ENCODE measurements around the gene NRSN2.
"Not testable (repeated sequence)": the region's sequence is repeated elsewhere in the genome, so short reads cannot be mapped to it uniquely, and the experiment has no call there.

- TF ChIP-seq, protein P1, sequence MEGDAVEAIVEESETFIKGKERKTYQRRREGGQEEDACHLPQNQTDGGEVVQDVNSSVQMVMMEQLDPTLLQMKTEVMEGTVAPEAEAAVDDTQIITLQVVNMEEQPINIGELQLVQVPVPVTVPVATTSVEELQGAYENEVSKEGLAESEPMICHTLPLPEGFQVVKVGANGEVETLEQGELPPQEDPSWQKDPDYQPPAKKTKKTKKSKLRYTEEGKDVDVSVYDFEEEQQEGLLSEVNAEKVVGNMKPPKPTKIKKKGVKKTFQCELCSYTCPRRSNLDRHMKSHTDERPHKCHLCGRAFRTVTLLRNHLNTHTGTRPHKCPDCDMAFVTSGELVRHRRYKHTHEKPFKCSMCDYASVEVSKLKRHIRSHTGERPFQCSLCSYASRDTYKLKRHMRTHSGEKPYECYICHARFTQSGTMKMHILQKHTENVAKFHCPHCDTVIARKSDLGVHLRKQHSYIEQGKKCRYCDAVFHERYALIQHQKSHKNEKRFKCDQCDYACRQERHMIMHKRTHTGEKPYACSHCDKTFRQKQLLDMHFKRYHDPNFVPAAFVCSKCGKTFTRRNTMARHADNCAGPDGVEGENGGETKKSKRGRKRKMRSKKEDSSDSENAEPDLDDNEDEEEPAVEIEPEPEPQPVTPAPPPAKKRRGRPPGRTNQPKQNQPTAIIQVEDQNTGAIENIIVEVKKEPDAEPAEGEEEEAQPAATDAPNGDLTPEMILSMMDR (IDR thresholded peaks at IDR 0.05; ENCODE audit: low read length) = not testable (repeated sequence)
- TF ChIP-seq EZH2phosphoT487 (IDR thresholded peaks at IDR 0.05; ENCODE audit: low read length) = not testable (repeated sequence)
Measured at GRCh38 chr20:336040-336439, 10.9 kb upstream of the NRSN2 start.
